ENCODE results near the gene UIMC1. TPM values are rescaled to one million over a fixed set of nuclear protein-coding genes. Genes with fewer than 3 reads are reported as not detected.

The UIMC1 gene
- total and polyA plus RNA-seq, 12 donors: 11.2 to 58.1 (median 35.9) TPM

- Histone ChIP-seq H3K4me1 (replicated peaks in 1 of 2) (no peaks in the 10 kb centered on the region), H3K27me3 (no peaks in the 10 kb centered on the region), H3K4me3 (no peak overlapping the region), H3K9me3 (replicated peaks in 1 of 3) (no peaks in the 10 kb centered on the region), H3K27ac (no peak overlapping the region), H3K36me3 (replicated peaks in 1 of 2) (peaks cover 0 to 41% of the 10 kb centered on the region in 2 donors)
- intact Hi-C loops (cut with DNase I): loop anchor here in 1 of 2 donors (10.0 kb wide), 1 partner anchor 277 kb away; no protein-coding TSS in a partner anchor
- 84 to 92% (median 92%) methylated on average over 9 of the region's 9 CpGs for WGBS, 4 donors
- DNase-seq: no peak
- no peak for TF ChIP-seq POLR2A (IDR thresholded peaks at IDR 0.05)
Observed at GRCh38 chr5:176941951-176942350, 64.6 kb downstream of the UIMC1 start.

- Histone ChIP-seq H3K27ac (no peak overlapping the region), H3K36me3 (replicated peaks in 1 of 2) (peaks cover 0 to 31% of the 10 kb centered on the region in 2 donors), H3K4me1 (replicated peaks in 1 of 2) (peaks cover 0 to 15% of the 10 kb centered on the region in 2 donors), H3K4me3 (no peak overlapping the region), H3K9me3 (replicated peaks in 1 of 3) (no peaks in the 10 kb centered on the region), H3K27me3 (no peaks in the 10 kb centered on the region)
- 86 to 100% (median 90%) methylated on average over 1 of the region's 1 CpG for WGBS, 4 donors
- no peak for DNase-seq
- intact Hi-C loops (cut with DNase I): no loop called here
- TF ChIP-seq POLR2A (IDR thresholded peaks at IDR 0.05) (no peak), CTCF (IDR thresholded peaks at IDR 0.05) (no peak)
Observed at GRCh38 chr5:176938472-176938871, 68.1 kb downstream of the UIMC1 start.

GRCh38 chr5:176935017-176935416, 71.6 kb downstream of the UIMC1 start:
- Histone ChIP-seq H3K36me3 (replicated peaks in 1 of 2) (peaks cover 0 to 32% of the 10 kb centered on the region in 2 donors), H3K4me3 (no peak overlapping the region), H3K27ac (no peak overlapping the region), H3K9me3 (replicated peaks in 1 of 3) (no peaks in the 10 kb centered on the region), H3K27me3 (no peaks in the 10 kb centered on the region), H3K4me1 (replicated peaks in 1 of 2) (peaks cover 0 to 15% of the 10 kb centered on the region in 2 donors)
- TF ChIP-seq CTCF (IDR thresholded peaks at IDR 0.05): no peak
- TF ChIP-seq POLR2A (IDR thresholded peaks at IDR 0.05): no peak
- DNase-seq: no peak
- WGBS, 4 donors: 38 to 87% (median 66%) methylated on average over 1 of the region's 1 CpG
- intact Hi-C loops (cut with DNase I): no loop called here

- Histone ChIP-seq H3K4me1 (replicated peaks in 1 of 2) (peaks cover 0 to 15% of the 10 kb centered on the region in 2 donors), H3K36me3 (replicated peaks in 1 of 2) (peaks cover 0 to 32% of the 10 kb centered on the region in 2 donors), H3K27ac (no peak overlapping the region), H3K4me3 (no peak overlapping the region), H3K27me3 (no peaks in the 10 kb centered on the region), H3K9me3 (replicated peaks in 1 of 3) (no peaks in the 10 kb centered on the region)
- DNase-seq: no peak
- no peak for TF ChIP-seq POLR2A (IDR thresholded peaks at IDR 0.05)
- no peak for TF ChIP-seq CTCF (IDR thresholded peaks at IDR 0.05)
- 94 to 97% (median 95%) methylated on average over 7 of the region's 7 CpGs for WGBS, 4 donors
- intact Hi-C loops (cut with DNase I): no loop called here
Observed at GRCh38 chr5:176934309-176934930, 72.2 kb downstream of the UIMC1 start.

- Histone ChIP-seq H3K27me3 (no peaks in the 10 kb centered on the region), H3K4me1 (replicated peaks in 1 of 2) (no peaks in the 10 kb centered on the region), H3K27ac (no peak overlapping the region), H3K4me3 (no peak overlapping the region), H3K9me3 (replicated peaks in 1 of 3) (no peaks in the 10 kb centered on the region), H3K36me3 (replicated peaks in 1 of 2) (peaks cover 0 to 20% of the 10 kb centered on the region in 2 donors)
- no peak for DNase-seq
- no peak for TF ChIP-seq POLR2A (IDR thresholded peaks at IDR 0.05)
- TF ChIP-seq CTCF (IDR thresholded peaks at IDR 0.05): no peak
- intact Hi-C loops (cut with DNase I): no loop called here
- 87 to 100% (median 92%) methylated on average over 1 of the region's 1 CpG for WGBS, 4 donors
Observed at GRCh38 chr5:176929654-176930053, 76.9 kb downstream of the UIMC1 start.

All from adrenal gland (tissue), 12 donors.